Breast epithelium (tissue), 3 donors: ENCODE measurements around the gene BRAF.

ENCODE experiments used
- CTCF ChIP-seq, 3 donors: fragments of 450-650 bp; IDR thresholded peaks; one replicate each; pipeline ENCODE4 v1.5.1; 2016 to 2017; ENCODE audit warnings: antibody characterized with exemption in 3 of 3, mild to moderate bottlenecking in 3 of 3, moderate library complexity in 3 of 3
- POLR2A ChIP-seq: fragments of 450-650 bp; IDR thresholded peaks from one replicate; pipeline ENCODE4 v1.6.1; 2016; ENCODE audit warnings: antibody characterized with exemption, mild to moderate bottlenecking, moderate library complexity
- POLR2AphosphoS5 ChIP-seq, 3 donors: sonication (generic); formaldehyde crosslinking; IDR thresholded peaks; one replicate each; pipeline ENCODE4 v1.6.1; 2017; ENCODE audit warnings: antibody characterized with exemption in 3 of 3

- TF ChIP-seq CTCF (IDR thresholded peaks at IDR 0.05) (no peak), POLR2A (no peak), POLR2AphosphoS5 (IDR thresholded peaks at IDR 0.05) (no peak)
Observed at GRCh38 chr7:140881507-140882228, 43.1 kb downstream of the BRAF start.
